OCI-LY1 (cell line): ENCODE results near the gene EXOC5.

Experiments used
- CTCF ChIP-seq: fragments of 200-600 bp; sonication (generic), shearing (Covaris generic); IDR thresholded peaks from 2 replicates; pipeline ENCODE4 v1.5.1; 2017; ENCODE audit warnings: mild to moderate bottlenecking, antibody characterized with exemption, low read length, moderate library complexity, mixed read lengths
- EZH2 ChIP-seq: fragments of 200-600 bp; sonication (generic), shearing (Covaris generic); IDR thresholded peaks from 2 replicates; pipeline ENCODE4 v1.8.0; 2017; ENCODE audit warnings: borderline replicate concordance, mixed run types, mild to moderate bottlenecking, antibody characterized with exemption, low read length, moderate library complexity, mixed read lengths

- TF ChIP-seq CTCF (no peak), EZH2 (no peak)
Observed at GRCh38 chr14:57160333-57160732, 108.4 kb downstream of the EXOC5 start.
